Endometrium (tissue), 2 donors: ENCODE data around the gene TSEN2.
"Not testable (repeated sequence)": the region's sequence is repeated elsewhere in the genome, so short reads cannot be mapped to it uniquely, and the experiment has no call there.

ENCODE experiments used
- FAIRE-seq: peaks from 2 replicates; lab custom pipeline; 2012; peaks lifted over from hg19 to GRCh38; lab: Jason Lieb, UNC
- donor health status: control.
- donor health status: control.

The TSEN2 gene

GRCh38 chr3:12484198-12484982 lies at the start of gene TSEN2:
Gene TSEN2 (plus strand): TSS chr3:12484480. CDS start chr3:12489801, 5,321 bp downstream.
- no peak for FAIRE-seq

DNA sequence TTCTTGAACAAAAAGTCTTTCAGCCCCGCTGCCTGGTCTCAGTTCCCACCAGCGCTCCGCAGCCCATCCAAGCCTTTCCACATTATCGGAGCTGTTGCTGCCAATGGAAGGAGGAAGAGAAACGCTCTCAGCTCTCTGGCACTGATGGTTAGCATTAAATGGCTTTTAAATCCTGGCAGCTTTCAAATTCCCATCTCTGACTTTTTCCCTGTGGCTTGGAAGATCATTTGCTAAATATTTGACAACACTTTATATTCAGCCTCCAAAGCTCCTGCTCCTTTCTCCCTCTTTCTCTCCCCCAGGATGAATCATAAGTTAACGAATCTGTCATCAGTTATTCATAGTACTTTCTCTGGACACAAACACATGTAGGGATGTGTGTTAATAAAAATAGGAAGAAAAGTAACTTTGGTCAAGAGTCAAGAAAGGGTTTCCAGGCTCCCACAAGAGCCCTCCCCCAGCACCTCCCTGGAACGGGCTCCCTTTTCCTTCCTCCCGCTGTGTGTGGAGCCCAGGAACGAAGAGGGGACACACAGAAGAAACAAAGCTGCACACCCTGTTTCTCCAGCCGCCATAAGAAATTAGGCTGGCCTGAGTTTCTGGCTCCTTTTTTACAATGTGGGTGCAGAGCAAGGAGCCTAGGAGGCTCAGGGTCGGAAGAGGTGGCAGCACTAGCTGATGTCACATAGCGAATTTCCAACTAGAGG lies 47.6 kb upstream of the TSEN2 start:
- FAIRE-seq = no peak

- FAIRE-seq = no peak
Observed at GRCh38 chr3:12437221-12437605, 47.1 kb upstream of the TSEN2 start.

GRCh38 chr3:12437861-12438260 lies 46.4 kb upstream of the TSEN2 start:
- FAIRE-seq = no peak

GRCh38 chr3:12438318-12438717 lies 46.0 kb upstream of the TSEN2 start:
- no peak for FAIRE-seq

- no peak for FAIRE-seq
Observed at GRCh38 chr3:12439161-12439940, 44.9 kb upstream of the TSEN2 start.

DNA sequence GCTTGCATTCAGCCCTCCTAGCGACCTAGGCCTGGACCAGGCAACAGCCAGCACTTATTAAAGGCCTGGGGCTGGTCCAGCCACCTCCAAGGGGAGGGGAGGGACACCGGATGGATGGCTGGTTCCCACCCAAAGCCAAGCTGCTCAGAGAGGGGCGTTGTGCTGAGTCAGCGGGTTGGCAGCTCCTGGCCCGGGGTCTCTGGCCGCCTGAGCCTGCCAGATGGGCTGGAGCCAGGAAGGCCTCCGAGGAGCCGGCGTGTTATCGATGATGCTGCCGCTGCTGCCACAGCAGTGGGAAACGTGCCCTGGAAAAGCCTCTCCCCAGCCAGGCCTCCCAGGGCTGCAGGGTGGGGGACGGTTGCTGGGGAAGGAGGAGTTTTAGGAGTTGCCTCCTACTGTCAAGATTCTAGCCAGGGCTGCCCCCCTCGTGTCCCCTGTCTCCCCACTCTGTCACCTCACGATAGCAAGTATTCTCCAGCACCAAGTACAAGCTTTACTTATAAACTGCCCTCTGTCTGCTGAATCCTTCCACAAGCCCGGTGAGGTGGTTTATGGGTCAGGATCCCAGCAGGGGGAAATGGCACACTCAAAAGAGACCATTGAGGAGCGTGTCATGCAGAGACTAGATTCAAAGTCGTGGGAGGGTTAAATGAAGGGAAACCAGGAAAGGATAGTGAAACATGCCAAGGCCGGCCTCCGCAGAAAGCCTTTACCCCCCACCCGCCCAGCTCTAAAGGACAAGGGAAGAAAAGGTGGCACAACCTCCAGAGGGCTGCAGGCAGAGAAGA lies 43.2 kb upstream of the TSEN2 start:
- FAIRE-seq = no peak

DNA sequence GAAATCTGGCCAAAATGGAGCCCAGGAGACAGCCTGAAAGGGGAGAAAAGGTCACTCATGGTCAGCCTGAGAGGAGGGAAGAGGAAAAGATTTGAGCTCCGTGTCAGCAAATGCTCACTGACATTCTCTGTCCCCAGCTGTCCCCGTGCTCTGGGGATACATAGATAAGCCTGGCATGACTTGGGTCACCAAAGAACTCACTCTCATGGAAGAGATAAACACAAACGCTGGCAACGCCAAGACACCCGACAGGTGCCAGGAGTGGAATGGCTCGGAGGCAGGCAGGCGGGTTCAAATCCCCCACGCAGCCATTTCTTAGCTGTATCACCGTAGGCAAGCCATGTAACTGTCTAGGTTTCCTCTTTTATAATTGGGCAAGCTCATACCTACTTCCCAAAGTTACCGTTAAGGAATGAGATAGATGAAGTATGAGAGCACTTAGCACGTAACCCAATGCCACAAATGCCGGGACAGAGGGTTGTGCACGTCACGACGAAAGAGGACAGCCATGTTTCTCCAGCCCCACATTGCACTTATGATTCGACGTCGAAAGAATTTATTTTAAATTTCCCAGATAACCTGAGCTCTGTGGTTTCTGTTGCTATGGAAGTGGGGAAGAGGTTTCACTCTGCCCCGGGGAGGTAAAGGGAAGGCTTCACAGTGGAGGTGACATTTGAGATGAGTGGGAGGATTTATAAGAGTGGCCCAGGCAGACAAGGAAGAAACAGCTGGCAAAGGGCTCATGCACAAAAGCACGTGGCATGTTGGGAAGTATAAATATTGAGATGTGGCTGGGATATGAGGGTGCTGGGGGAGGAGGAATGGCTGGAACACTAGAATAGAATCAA lies 41.4 kb upstream of the TSEN2 start:
- no peak for FAIRE-seq

- no peak for FAIRE-seq
Observed at GRCh38 chr3:12443781-12444522, 40.3 kb upstream of the TSEN2 start.

- no peak for FAIRE-seq
Observed at GRCh38 chr3:12444582-12445471, 39.5 kb upstream of the TSEN2 start.

GRCh38 chr3:12445523-12446240 lies 38.6 kb upstream of the TSEN2 start:
- FAIRE-seq = no peak

- FAIRE-seq = no peak
Observed at GRCh38 chr3:12446298-12446697, 38.0 kb upstream of the TSEN2 start.

DNA sequence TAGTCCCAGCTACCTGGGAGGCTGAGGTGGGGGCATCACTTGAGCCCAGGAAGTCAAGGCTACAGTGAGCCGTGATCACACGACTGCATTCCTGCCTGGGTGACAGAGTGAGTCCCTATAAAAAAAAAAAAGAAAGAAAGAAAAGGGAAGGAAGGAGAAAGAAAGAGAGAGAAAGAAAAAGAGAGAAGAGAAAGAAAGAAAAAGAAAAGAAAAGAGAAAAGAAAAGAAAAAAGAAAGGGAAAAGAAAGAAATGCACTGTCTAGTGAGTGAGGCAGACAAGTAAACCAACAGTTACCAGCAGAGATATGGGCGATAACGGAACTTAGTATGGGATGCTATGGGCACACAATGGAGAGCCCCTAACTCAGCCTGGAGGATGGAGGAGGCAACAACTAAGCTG lies 37.2 kb upstream of the TSEN2 start:
- FAIRE-seq = no peak

DNA sequence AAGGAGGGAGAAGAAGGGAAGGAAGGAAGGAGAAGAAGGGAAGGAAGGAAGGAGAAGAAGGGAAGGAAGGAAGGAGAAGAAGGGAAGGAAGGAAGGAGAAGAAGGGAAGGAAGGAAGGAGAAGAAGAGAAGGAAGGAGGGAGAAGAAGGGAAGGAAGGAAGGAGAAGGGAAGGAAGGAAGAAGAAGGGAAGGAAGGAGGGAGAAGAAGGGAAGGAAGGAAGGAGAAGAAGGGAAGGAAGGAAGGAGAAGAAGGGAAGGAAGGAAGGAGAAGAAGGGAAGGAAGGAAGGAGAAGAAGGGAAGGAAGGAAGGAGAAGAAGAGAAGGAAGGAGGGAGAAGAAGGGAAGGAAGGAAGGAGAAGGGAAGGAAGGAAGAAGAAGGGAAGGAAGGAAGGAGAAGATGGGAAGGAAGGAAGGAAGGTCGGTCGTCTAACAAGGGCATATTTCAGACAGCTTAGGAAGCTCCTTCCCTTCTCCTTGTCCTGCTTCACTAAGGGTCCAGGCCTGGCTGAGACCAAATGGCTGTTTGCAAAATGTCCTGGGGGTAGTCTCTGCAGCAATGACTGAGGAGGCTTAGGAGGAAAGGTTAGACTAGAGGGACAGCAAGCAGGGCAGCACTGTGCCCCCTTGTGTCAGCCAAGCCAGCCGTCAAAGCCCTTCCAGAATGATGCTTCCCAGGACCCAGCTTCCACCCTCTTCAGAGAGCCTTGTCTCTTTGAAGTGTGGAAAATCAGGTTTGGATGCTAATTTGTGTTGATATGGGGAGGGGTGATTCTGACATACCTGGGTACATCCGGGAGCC lies 35.7 kb upstream of the TSEN2 start:
- not testable (repeated sequence) for FAIRE-seq

- FAIRE-seq = no peak
Observed at GRCh38 chr3:12449889-12450682, 34.2 kb upstream of the TSEN2 start.

- no peak for FAIRE-seq
Observed at GRCh38 chr3:12451481-12451880, 32.8 kb upstream of the TSEN2 start.

- no peak for FAIRE-seq
Observed at GRCh38 chr3:12451960-12452359, 32.3 kb upstream of the TSEN2 start.
